Panc1 (cell line): ENCODE measurements around the gene IFT57. TPM values are rescaled to one million over a fixed set of nuclear protein-coding genes. Genes with fewer than 3 reads are reported as not detected.

Source experiments
- ATAC-seq: fragments of 200-7000 bp; cut with Tn5 transposase; 2 replicates; pipeline ENCODE4 v1.9.1; 2020; ENCODE audit warnings: mild to moderate bottlenecking, moderate library complexity
- BruUV-seq: library from RNA; stranded (reverse); fragments of 400-500 nt; replicated peaks from 2 replicates; lab custom pipeline; 2021; lab: Mats Ljungman, UMichigan
- CTCF ChIA-PET: fragments of 300-600 bp; sonication (Branson Sonifier 250); formaldehyde crosslinking; loops from one replicate; lab custom pipeline; 2022; ENCODE audit warnings: antibody characterized with exemption; lab: Charles Lee
- POLR2A ChIA-PET: fragments of 300-600 bp; sonication (Branson Sonifier 250); formaldehyde crosslinking; loops from one replicate; lab custom pipeline; 2022; ENCODE audit warnings: antibody characterized with exemption; lab: Charles Lee
- DNase-seq: peaks from one replicate; pipeline ENCODE4 v3.0.0-alpha.2; 2010; ENCODE audit warnings: low read depth, low spot score
- H3K27ac ChIP-seq: 2 replicates; pipeline ENCODE4 v1.5.1; 2011; ENCODE audit warnings: mild to moderate bottlenecking, low read length, inconsistent platforms
- H3K27me3 ChIP-seq: fragments of 200-500 bp; sonication (Bioruptor generic); 2 replicates; pipeline ENCODE4 v1.6.0; 2014; ENCODE audit warnings: low read length, inconsistent platforms; ENCODE audit not compliant: control insufficient read depth, insufficient read depth
- H3K36me3 ChIP-seq: fragments of 200-500 bp; sonication (Bioruptor generic); 2 replicates; pipeline ENCODE4 v1.5.1; 2014; ENCODE audit warnings: inconsistent platforms, mild to moderate bottlenecking, low read length, moderate library complexity; ENCODE audit not compliant: control insufficient read depth, insufficient read depth
- H3K4me1 ChIP-seq: 2 replicates; pipeline ENCODE4 v1.5.1; 2011; ENCODE audit warnings: inconsistent platforms, mild to moderate bottlenecking, low read length, moderate library complexity; ENCODE audit not compliant: control insufficient read depth, insufficient read depth
- H3K4me3 ChIP-seq, 2 experiments: 2 replicates each; pipeline ENCODE4 v1.5.1; 2011 to 2012; ENCODE audit warnings: low read depth in 2 of 2, low read length in 2 of 2, mild to moderate bottlenecking in 2 of 2, inconsistent platforms in 1 of 2, moderate library complexity in 1 of 2
- H3K9me3 ChIP-seq: fragments of 200-500 bp; sonication (Bioruptor generic); 2 replicates; pipeline ENCODE4 v1.5.1; 2014; ENCODE audit warnings: low read depth, mild to moderate bottlenecking, inconsistent platforms, low read length, moderate library complexity; ENCODE audit not compliant: control insufficient read depth, insufficient read depth
- POLR2AphosphoS5 ChIP-seq: IDR thresholded peaks from 2 replicates; pipeline ENCODE4 v1.6.1; 2012; ENCODE audit warnings: mild to moderate bottlenecking, low read depth, low read length, moderate library complexity
- REST ChIP-seq, 2 experiments: IDR thresholded peaks; 2 replicates each; pipeline ENCODE4 v1.6.1; 2011 to 2012; ENCODE audit warnings: low read depth in 2 of 2, control low read depth in 1 of 2, low read length in 1 of 2, mild to moderate bottlenecking in 1 of 2, moderate library complexity in 1 of 2; ENCODE audit not compliant: insufficient read depth in 1 of 2
- SIN3A ChIP-seq: IDR thresholded peaks from 2 replicates; pipeline ENCODE4 v1.6.1; 2012; ENCODE audit warnings: low read depth, mild to moderate bottlenecking, low read length, moderate library complexity, borderline replicate concordance; ENCODE audit not compliant: insufficient read depth
- TCF7L2 ChIP-seq: IDR thresholded peaks from 2 replicates; pipeline ENCODE4 v1.6.1; 2011; ENCODE audit warnings: mild to moderate bottlenecking, low read depth, low read length, inconsistent platforms
- in situ Hi-C: cut with HindIII; loops from 2 replicates; pipeline ENCODE4 v1.10.0; 2016; ENCODE audit warnings: low sequenced_read_pairs, low pct_unique_long_range_greater_than_20kb
- intact Hi-C: fragments of 100-400 bp; cut with micrococcal nuclease; formaldehyde crosslinking; loops from one replicate; pipeline ENCODE4 v1.10.0; 2022; ENCODE audit not compliant: unreplicated experiment
- total RNA-seq: library from RNA; stranded (reverse); gene quantifications from one replicate; pipeline ENCODE4 v1.2.1, GENCODE V29; 2021; ENCODE audit not compliant: unreplicated experiment
- TF ChIP-seq, protein P1 (sequence below): fragments of 450-650 bp; IDR thresholded peaks from 2 replicates; pipeline ENCODE4 v1.5.1; 2017; ENCODE audit warnings: mild to moderate bottlenecking

Gene IFT57
- total RNA-seq, 1 experiment from 2014 or later: 45.7 TPM

GRCh38 chr3:108130701-108131474 lies 91.3 kb downstream of the IFT57 start:
- Histone ChIP-seq H3K9me3 (no peaks in the 10 kb centered on the region), H3K4me3 (no peak overlapping the region), H3K36me3 (no peaks in the 10 kb centered on the region), H3K27me3 (no peaks in the 10 kb centered on the region), H3K4me1 (peaks cover 27% of the 10 kb centered on the region), H3K27ac (no peak overlapping the region)
- DNase-seq (peak; percentile 87), ATAC-seq (peak; percentile 71)
- POLR2A ChIA-PET: no interaction called here
- TF ChIP-seq REST (IDR thresholded peaks at IDR 0.05; ENCODE audit: insufficient read depth in 1 of 2, low read depth in 2 of 2, low read length in 1 of 2): no peak
- TF ChIP-seq TCF7L2: no peak
- no peak for TF ChIP-seq POLR2AphosphoS5
- TF ChIP-seq, protein P1, sequence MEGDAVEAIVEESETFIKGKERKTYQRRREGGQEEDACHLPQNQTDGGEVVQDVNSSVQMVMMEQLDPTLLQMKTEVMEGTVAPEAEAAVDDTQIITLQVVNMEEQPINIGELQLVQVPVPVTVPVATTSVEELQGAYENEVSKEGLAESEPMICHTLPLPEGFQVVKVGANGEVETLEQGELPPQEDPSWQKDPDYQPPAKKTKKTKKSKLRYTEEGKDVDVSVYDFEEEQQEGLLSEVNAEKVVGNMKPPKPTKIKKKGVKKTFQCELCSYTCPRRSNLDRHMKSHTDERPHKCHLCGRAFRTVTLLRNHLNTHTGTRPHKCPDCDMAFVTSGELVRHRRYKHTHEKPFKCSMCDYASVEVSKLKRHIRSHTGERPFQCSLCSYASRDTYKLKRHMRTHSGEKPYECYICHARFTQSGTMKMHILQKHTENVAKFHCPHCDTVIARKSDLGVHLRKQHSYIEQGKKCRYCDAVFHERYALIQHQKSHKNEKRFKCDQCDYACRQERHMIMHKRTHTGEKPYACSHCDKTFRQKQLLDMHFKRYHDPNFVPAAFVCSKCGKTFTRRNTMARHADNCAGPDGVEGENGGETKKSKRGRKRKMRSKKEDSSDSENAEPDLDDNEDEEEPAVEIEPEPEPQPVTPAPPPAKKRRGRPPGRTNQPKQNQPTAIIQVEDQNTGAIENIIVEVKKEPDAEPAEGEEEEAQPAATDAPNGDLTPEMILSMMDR: no peak
- no peak for TF ChIP-seq SIN3A
- CTCF ChIA-PET: interaction anchor here (0.6 kb wide), 1 partner anchor 56 kb away, joined by 3 read pairs; no protein-coding TSS in a partner anchor
- in situ Hi-C loops: no loop called here
- BruUV-seq: no TSS peak
- intact Hi-C loops: no loop called here

DNA sequence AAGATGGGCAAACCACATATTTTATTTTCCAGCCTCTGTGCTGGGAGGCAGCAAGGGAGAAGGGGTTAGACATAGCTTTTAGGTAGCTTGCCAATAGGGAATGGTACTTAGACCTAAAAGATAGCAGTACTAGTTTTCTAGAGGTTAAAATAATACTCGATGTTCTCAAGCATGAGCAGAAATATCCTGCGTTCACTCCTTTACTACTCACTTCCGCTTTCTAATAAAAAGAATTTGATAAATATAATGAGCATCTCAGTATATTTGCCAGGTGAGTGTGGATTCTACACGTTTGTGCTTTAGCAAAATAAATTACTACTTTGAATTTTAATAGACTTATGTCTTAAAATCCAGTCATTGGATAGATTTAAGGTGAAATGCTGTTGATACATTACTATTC lies 92.0 kb downstream of the IFT57 start:
- no peaks in the 10 kb centered on the region for H3K9me3 ChIP-seq
- H3K27me3 ChIP-seq: no peaks in the 10 kb centered on the region
- in situ Hi-C loops: no loop called here
- no peaks in the 10 kb centered on the region for H3K36me3 ChIP-seq
- BruUV-seq: no TSS peak
- no peak for TF ChIP-seq TCF7L2
- TF ChIP-seq POLR2AphosphoS5: no peak
- no peak for TF ChIP-seq SIN3A
- TF ChIP-seq REST (IDR thresholded peaks at IDR 0.05; ENCODE audit: insufficient read depth in 1 of 2, low read depth in 2 of 2, low read length in 1 of 2): no peak
- TF ChIP-seq, protein P1: no peak
- H3K4me3 ChIP-seq: no peak overlapping the region
- CTCF ChIA-PET: interaction anchor here (0.6 kb wide), 1 partner anchor 55 kb away, joined by 3 read pairs; no protein-coding TSS in a partner anchor
- ATAC-seq (no peak), DNase-seq (no peak)
- H3K27ac ChIP-seq: no peak overlapping the region
- POLR2A ChIA-PET: no interaction called here
- intact Hi-C loops: no loop called here
- peaks cover 27% of the 10 kb centered on the region for H3K4me1 ChIP-seq
